ENCODE measurements around the gene KCNQ1.
A peak's percentile ranks its signal among the peaks of the same experiment; 100 is the strongest.

Gene KCNQ1

GRCh38 chr11:2885678-2886081 lies 440.9 kb downstream of the KCNQ1 start, which contains the start of gene CDKN1C:
Gene CDKN1C (minus strand): TSS chr11:2885775. CDS start chr11:2885456, 319 bp downstream.
- H3K4me3 ChIP-seq (ENCODE audit: low read depth, low read length) = peak within 1 kb of the TSS; percentile 55
- TF ChIP-seq CTCF (IDR thresholded peaks at IDR 0.05; ENCODE audit: borderline replicate concordance, insufficient read depth, low read depth, low read length) = no peak

- H3K4me3 ChIP-seq (ENCODE audit: low read depth, low read length) = peak overlapping the region; percentile 21
- no peak for TF ChIP-seq CTCF (IDR thresholded peaks at IDR 0.05; ENCODE audit: borderline replicate concordance, insufficient read depth, low read depth, low read length)
Measured at GRCh38 chr11:2886191-2886894, 441.5 kb downstream of the KCNQ1 start.

GRCh38 chr11:2886936-2887335 lies 442.1 kb downstream of the KCNQ1 start:
- TF ChIP-seq CTCF (IDR thresholded peaks at IDR 0.05; ENCODE audit: borderline replicate concordance, insufficient read depth, low read depth, low read length) = no peak
- no peak overlapping the region for H3K4me3 ChIP-seq (ENCODE audit: low read depth, low read length)

- TF ChIP-seq CTCF (IDR thresholded peaks at IDR 0.05; ENCODE audit: borderline replicate concordance, insufficient read depth, low read depth, low read length) = no peak
- H3K4me3 ChIP-seq (ENCODE audit: low read depth, low read length) = no peak overlapping the region
Measured at GRCh38 chr11:2887515-2888195, 442.8 kb downstream of the KCNQ1 start.

- peak; percentile 97 for TF ChIP-seq CTCF (IDR thresholded peaks at IDR 0.05; ENCODE audit: borderline replicate concordance, insufficient read depth, low read depth, low read length)
- H3K4me3 ChIP-seq (ENCODE audit: low read depth, low read length) = no peak overlapping the region
Measured at GRCh38 chr11:2888266-2888968, 443.6 kb downstream of the KCNQ1 start.

GRCh38 chr11:2889362-2890273 lies 444.8 kb downstream of the KCNQ1 start:
- H3K4me3 ChIP-seq (ENCODE audit: low read depth, low read length) = no peak overlapping the region
- TF ChIP-seq CTCF (IDR thresholded peaks at IDR 0.05; ENCODE audit: borderline replicate concordance, insufficient read depth, low read depth, low read length) = no peak

Measured in GM12875 (cell line).